H1 (cell line): ENCODE measurements around the gene OR2V1. TPM values are rescaled to one million over a fixed set of nuclear protein-coding genes. Genes with fewer than 3 reads are reported as not detected.
A peak's percentile ranks its signal among the peaks of the same experiment; 100 is the strongest.

Source experiments
- CTCF ChIA-PET: fragments of 300-600 bp; sonication (Branson Sonifier 250); formaldehyde crosslinking; loops from one replicate; lab custom pipeline; 2021; ENCODE audit not compliant: partially characterized antibody; lab: Charles Lee
- POLR2A ChIA-PET: fragments of 300-600 bp; sonication (Branson Sonifier 250); formaldehyde crosslinking; loops from one replicate; lab custom pipeline; 2021; ENCODE audit warnings: inconsistent platforms; ENCODE audit not compliant: partially characterized antibody; lab: Charles Lee
- DNase-seq, 2 experiments: peaks; one replicate each; pipeline versions ENCODE4 v3.0.0 to v3.0.0-alpha.2; 2010 to 2022; ENCODE audit warnings: low spot score in 2 of 2, low read depth in 1 of 2, mixed read lengths in 1 of 2
- FAIRE-seq: peaks from 2 replicates; lab custom pipeline; 2011; peaks lifted over from hg19 to GRCh38; lab: Jason Lieb, UNC
- H2AFZ ChIP-seq: 2 replicates; pipeline ENCODE4 v1.8.1; 2012; ENCODE audit warnings: low read length, inconsistent platforms
- H2AK5ac ChIP-seq: 2 replicates; pipeline ENCODE4 v1.6.1; 2013; ENCODE audit warnings: low read depth, low read length
- H2BK120ac ChIP-seq: replicated peaks from 2 replicates; pipeline ENCODE3; 2013; ENCODE audit warnings: low read depth, low read length, inconsistent platforms
- H2BK12ac ChIP-seq: 2 replicates; pipeline ENCODE4 v1.6.1; 2013; ENCODE audit warnings: low read depth, low read length
- H2BK15ac ChIP-seq: 2 replicates; pipeline ENCODE4 v1.6.1; 2013; ENCODE audit warnings: low read length
- H2BK20ac ChIP-seq: 2 replicates; pipeline ENCODE4 v1.6.1; 2013; ENCODE audit warnings: low read length
- H2BK5ac ChIP-seq: 2 replicates; pipeline ENCODE4 v1.6.1; 2013; ENCODE audit warnings: low read depth, low read length
- H3K14ac ChIP-seq: 2 replicates; pipeline ENCODE4 v1.6.1; 2013; ENCODE audit warnings: inconsistent platforms; ENCODE audit not compliant: insufficient read length
- H3K18ac ChIP-seq: 2 replicates; pipeline ENCODE4 v1.6.1; 2013; ENCODE audit warnings: low read length; ENCODE audit errors: extremely low read depth
- H3K23ac ChIP-seq: 2 replicates; pipeline ENCODE4 v1.6.1; 2013; ENCODE audit warnings: inconsistent platforms; ENCODE audit not compliant: insufficient read length
- H3K23me2 ChIP-seq: 2 replicates; pipeline ENCODE4 v1.6.1; 2013; ENCODE audit warnings: low read depth, low read length
- H3K27ac ChIP-seq: 2 replicates; pipeline ENCODE4 v1.6.1; 2011; ENCODE audit warnings: low read depth, low read length, inconsistent platforms
- H3K27me3 ChIP-seq, 4 experiments: replicated peaks in 1 of 4; 1 replicate in 1 of 4; 2 replicates in 3 of 4; pipeline versions ENCODE4 v1.6.1 to v1.8.1; 2011 to 2013; ENCODE audit warnings: low read length in 3 of 4, mild to moderate bottlenecking in 3 of 4, inconsistent platforms in 2 of 4, mixed read lengths in 2 of 4, moderate library complexity in 1 of 4; ENCODE audit not compliant: control insufficient read depth in 3 of 4, insufficient read depth in 3 of 4; ENCODE audit errors: extremely low read depth in 1 of 4
- H3K36me3 ChIP-seq, 4 experiments: 2 replicates each; pipeline versions ENCODE4 v1.6.1 to v1.8.1; 2011 to 2013; ENCODE audit warnings: mild to moderate bottlenecking in 4 of 4, low read length in 3 of 4, moderate library complexity in 2 of 4, control low read depth in 1 of 4, inconsistent platforms in 1 of 4; ENCODE audit not compliant: insufficient read depth in 4 of 4, control insufficient read depth in 2 of 4
- H3K4ac ChIP-seq: replicated peaks from 2 replicates; pipeline ENCODE3; 2013; ENCODE audit warnings: low read length, low read depth, mixed read lengths, inconsistent platforms; ENCODE audit not compliant: insufficient read length
- H3K4me1 ChIP-seq, 4 experiments: replicated peaks in 1 of 4; 1 replicate in 1 of 4; 2 replicates in 3 of 4; pipeline versions ENCODE4 v1.6.1 to v1.8.1; 2011 to 2013; ENCODE audit warnings: low read length in 3 of 4, inconsistent platforms in 2 of 4, mixed read lengths in 1 of 4; ENCODE audit not compliant: insufficient read depth in 4 of 4, control insufficient read depth in 3 of 4
- H3K4me2 ChIP-seq, 2 experiments: 2 replicates each; pipeline versions ENCODE4 v1.6.1 to v1.8.1; 2011 to 2013; ENCODE audit warnings: low read depth in 2 of 2, low read length in 2 of 2, control low read depth in 1 of 2, inconsistent platforms in 1 of 2, mild to moderate bottlenecking in 1 of 2; ENCODE audit not compliant: insufficient read depth in 1 of 2
- H3K4me3 ChIP-seq, 4 experiments: fragments of 200-600, 300-600 bp in 1 of 4; sonication (generic), shearing (Covaris generic), sonication (Bioruptor Twin) in 1 of 4; 2 replicates each; pipeline versions ENCODE4 v1.5.1 to v1.8.1; 2011 to 2016; ENCODE audit warnings: low read length in 4 of 4, low read depth in 3 of 4, control low read depth in 2 of 4, inconsistent platforms in 2 of 4, mild to moderate bottlenecking in 2 of 4, mixed read lengths in 1 of 4, moderate library complexity in 1 of 4; ENCODE audit not compliant: insufficient read depth in 2 of 4; ENCODE audit errors: extremely low read depth in 1 of 4
- H3K56ac ChIP-seq: replicated peaks from 2 replicates; pipeline ENCODE3; 2013; ENCODE audit warnings: low read depth, mild to moderate bottlenecking, mixed read lengths, low read length, inconsistent platforms; ENCODE audit not compliant: insufficient read length
- H3K79me1 ChIP-seq: 2 replicates; pipeline ENCODE4 v1.6.1; 2013; ENCODE audit warnings: low read depth, low read length, control low read depth
- H3K79me2 ChIP-seq, 2 experiments: 2 replicates each; pipeline versions ENCODE4 v1.6.1 to v1.8.1; 2012 to 2013; ENCODE audit warnings: low read length in 2 of 2, mild to moderate bottlenecking in 2 of 2, inconsistent platforms in 1 of 2; ENCODE audit not compliant: insufficient read depth in 2 of 2, control insufficient read depth in 1 of 2
- H3K9ac ChIP-seq, 4 experiments: replicated peaks in 1 of 4; 1 replicate in 1 of 4; 2 replicates in 3 of 4; pipeline versions ENCODE4 v1.6.1 to v1.8.1; 2011 to 2013; ENCODE audit warnings: low read depth in 3 of 4, low read length in 3 of 4, control low read depth in 2 of 4, mild to moderate bottlenecking in 2 of 4, moderate library complexity in 2 of 4, inconsistent platforms in 1 of 4; ENCODE audit errors: extremely low read depth in 1 of 4
- H3K9me3 ChIP-seq, 2 experiments: 2 replicates each; pipeline versions ENCODE4 v1.6.1 to v1.8.1; 2012 to 2013; ENCODE audit warnings: mild to moderate bottlenecking in 2 of 2, moderate library complexity in 2 of 2, control low read depth in 1 of 2, inconsistent platforms in 1 of 2, low read depth in 1 of 2, low read length in 1 of 2, mixed read lengths in 1 of 2; ENCODE audit not compliant: insufficient read depth in 2 of 2
- H4K20me1 ChIP-seq, 2 experiments: replicated peaks in 1 of 2; 2 replicates each; pipeline versions ENCODE3 to v1.8.1; 2011 to 2013; ENCODE audit warnings: inconsistent platforms in 2 of 2, low read length in 2 of 2, mild to moderate bottlenecking in 1 of 2; ENCODE audit not compliant: insufficient read depth in 2 of 2, control insufficient read depth in 1 of 2
- H4K5ac ChIP-seq: 2 replicates; pipeline ENCODE4 v1.6.1; 2013; ENCODE audit warnings: low read length, low read depth, mixed read lengths, inconsistent platforms; ENCODE audit not compliant: insufficient read length
- H4K8ac ChIP-seq: 2 replicates; pipeline ENCODE4 v1.8.0; 2013; ENCODE audit warnings: mild to moderate bottlenecking, moderate library complexity, low read length, inconsistent platforms; ENCODE audit not compliant: insufficient read depth; ENCODE audit errors: extremely low read depth
- H4K91ac ChIP-seq: replicated peaks from 2 replicates; pipeline ENCODE3; 2013; ENCODE audit warnings: low read length, mixed read lengths, inconsistent platforms; ENCODE audit not compliant: insufficient read length
- E2F6 ChIP-seq: IDR thresholded peaks from 2 replicates; pipeline ENCODE4 v1.6.1; 2012; ENCODE audit warnings: inconsistent platforms
- EP300 ChIP-seq, 2 experiments: IDR thresholded peaks; 1 replicate in 1 of 2; 2 replicates in 1 of 2; pipeline ENCODE4 v1.6.1; 2011 to 2012; ENCODE audit warnings: low read depth in 2 of 2, low read length in 2 of 2, mild to moderate bottlenecking in 2 of 2, borderline replicate concordance in 1 of 2, inconsistent platforms in 1 of 2, moderate library complexity in 1 of 2
- WGBS, 2 experiments: shearing (Covaris generic) in 1 of 2; methylation state at CpG; one replicate each; pipeline versions ENCODE4 v1.1.6 to v1.1.7; 2013 to 2015; ENCODE audit warnings: low lambda C conversion rate in 2 of 2, mixed read lengths in 2 of 2, inconsistent platforms in 1 of 2, low coverage in 1 of 2, missing lambda C conversion rate in 1 of 2; ENCODE audit not compliant: insufficient replicate concordance in 2 of 2, insufficient coverage in 1 of 2, insufficient read length in 1 of 2; ENCODE audit errors: extremely low coverage in 1 of 2, missing lambda C conversion rate in 1 of 2; 5-methylcytosine and 5-hydroxymethylcytosine counted together
- polyA plus RNA-seq, 7 experiments: library from polyadenylated mRNA; depleted of rRNA in 3 of 7; stranded (reverse) in 5 of 7; unstranded in 2 of 7; fragments of >200 nt in 5 of 7; fragments of 200-250 nt in 2 of 7; gene quantifications; 1 replicate in 5 of 7; 2 replicates in 1 of 7; 4 replicates in 1 of 7; pipeline versions ENCODE4 v1.2.1 to v1.2.3, GENCODE V29; 2011 to 2013; ENCODE audit warnings: missing spikeins in 2 of 7, mixed read lengths in 2 of 7
- total RNA-seq: library from RNA; stranded (reverse); fragmentation: NEBNext Ultra II Directional; extraction: Animal tissue kit (Norgen Biotek cat#: 25700); gene quantifications from 2 replicates; pipeline ENCODE4 v1.2.1, GENCODE V29; 2021

The OR2V1 gene
- total and polyA plus RNA-seq, 2 of the 8 experiments (the other 6 are each of a cell fraction or from before 2014, with no cell fraction given), result not detected

GRCh38 chr5:181109489-181110013, 21.4 kb downstream of the OR2V1 start:
- Histone ChIP-seq H3K79me2 (no peaks in the 10 kb centered on the region), H2AFZ (no peak overlapping the region), H3K56ac (no peak overlapping the region), H3K4me1 (peaks cover 0 to 12% (median 6%) of the 10 kb centered on the region in 4 experiments; a peak in 6 of 7 replicates), H2BK12ac (no peak overlapping the region; the same call in 1 of the 2 replicates), H3K9ac (no peak overlapping the region), H3K4me2 (peak overlapping the region in 1 of 2 experiments; percentile 55; a peak in 2 of 4 replicates), H2AK5ac (no peak overlapping the region; the same call in 1 of the 2 replicates), H3K14ac (no peak overlapping the region), H3K4me3 (no peak overlapping the region), H3K4ac (no peak overlapping the region), H3K23ac (no peak overlapping the region), H2BK20ac (no peak overlapping the region), H3K23me2 (no peaks in the 10 kb centered on the region), H3K27me3 (peaks cover 10 to 22% (median 14%) of the 10 kb centered on the region in 4 experiments), H3K9me3 (peaks cover 0 to 5% of the 10 kb centered on the region in 2 experiments; a peak in 1 of 4 replicates), H3K79me1 (no peaks in the 10 kb centered on the region), H4K5ac (no peak overlapping the region), H3K36me3 (no peaks in the 10 kb centered on the region), H4K91ac (no peak overlapping the region), H2BK15ac (0 out of 2 replicates have a peak overlapping the region, but pooled peaks have one; percentile 36), H2BK5ac (0 out of 2 replicates have a peak overlapping the region, but pooled peaks have one; percentile 46), H3K27ac (no peak overlapping the region), H2BK120ac (no peak overlapping the region), H4K8ac (no peak overlapping the region), H3K18ac (no peak overlapping the region; the same call in 1 of the 2 replicates), H4K20me1 (no peaks in the 10 kb centered on the region)
- FAIRE-seq (no peak), DNase-seq (peak in 1 of 2 experiments; percentile 67)
- POLR2A ChIA-PET, result no interaction called here
- CTCF ChIA-PET, result interaction anchor here (0.7 to 3.4 kb wide), 3 partner anchors 13 to 324 kb away, joined by 3 to 9 read pairs (median 7); no protein-coding TSS in a partner anchor
- 62% methylated on average over 8 of the region's 11 CpGs; no CpG with 5 or more reads in 1 of the 2 experiments for WGBS, 2 experiments
- TF ChIP-seq EP300 (IDR thresholded peaks at IDR 0.05; ENCODE audit: borderline replicate concordance in 1 of 2, low read depth in 2 of 2, low read length in 2 of 2) (no peak), E2F6 (peak; percentile 45)
